Non-pigmented ciliary epithelial cell (primary cell): ENCODE results near the gene NDUFS2.
"Not testable (repeated sequence)": the region's sequence is repeated elsewhere in the genome, so short reads cannot be mapped to it uniquely, and the experiment has no call there.

ENCODE experiments used
- DNase-seq: peaks from one replicate; pipeline ENCODE4 v3.0.0-alpha.2; 2010; ENCODE audit warnings: low read depth

Gene NDUFS2

GRCh38 chr1:161220002-161220401 lies 17.8 kb downstream of the NDUFS2 start:
- no peak for DNase-seq

GRCh38 chr1:161222175-161223019 lies 20.2 kb downstream of the NDUFS2 start:
- DNase-seq = no peak

GRCh38 chr1:161223805-161224694 lies 21.9 kb downstream of the NDUFS2 start:
- DNase-seq = no peak

GRCh38 chr1:161224695-161225087 lies 22.5 kb downstream of the NDUFS2 start:
- DNase-seq = not testable (repeated sequence)

GRCh38 chr1:161225178-161225533 lies 23.0 kb downstream of the NDUFS2 start:
- no peak for DNase-seq

- DNase-seq = peak; percentile 99
Measured at GRCh38 chr1:161225534-161226319, 23.6 kb downstream of the NDUFS2 start, which contains the start of gene TOMM40L. TOMM40L (plus strand) TSS chr1:161226060; CDS start chr1:161226490, 430 bp downstream.

- no peak for DNase-seq
Measured at GRCh38 chr1:161226320-161226711, 24.1 kb downstream of the NDUFS2 start.

- no peak for DNase-seq
Measured at GRCh38 chr1:161226759-161227158, 24.6 kb downstream of the NDUFS2 start.

GRCh38 chr1:161227196-161227871 lies 25.2 kb downstream of the NDUFS2 start:
- DNase-seq = peak; percentile 5

GRCh38 chr1:161228032-161228431 lies 25.9 kb downstream of the NDUFS2 start:
- DNase-seq = no peak

- no peak for DNase-seq
Measured at GRCh38 chr1:161229896-161230295, 27.7 kb downstream of the NDUFS2 start.

- DNase-seq = no peak
Measured at GRCh38 chr1:161230762-161231161, 28.6 kb downstream of the NDUFS2 start.

GRCh38 chr1:161233102-161233501 lies 30.9 kb downstream of the NDUFS2 start:
- DNase-seq = no peak

- no peak for DNase-seq
Measured at GRCh38 chr1:161235957-161236775, 34.0 kb downstream of the NDUFS2 start.

- DNase-seq = no peak
Measured at GRCh38 chr1:161238039-161238473, 35.9 kb downstream of the NDUFS2 start, which contains the start of gene NR1I3. NR1I3 (minus strand) TSS chr1:161238203; CDS start chr1:161236565, 1,638 bp downstream.

- DNase-seq = no peak
Measured at GRCh38 chr1:161241682-161242081, 39.5 kb downstream of the NDUFS2 start.

- no peak for DNase-seq
Measured at GRCh38 chr1:161242313-161242712, 40.1 kb downstream of the NDUFS2 start.

- no peak for DNase-seq
Measured at GRCh38 chr1:161244888-161245287, 42.7 kb downstream of the NDUFS2 start.

GRCh38 chr1:161250100-161250499 lies 47.9 kb downstream of the NDUFS2 start:
- not testable (repeated sequence) for DNase-seq

GRCh38 chr1:161250829-161251228 lies 48.7 kb downstream of the NDUFS2 start:
- DNase-seq = no peak
